Inflammatory macrophage treated with lipopolysaccharide for 1 hour (primary cell): ENCODE results near the gene PANK3.
"Not testable (repeated sequence)": the region's sequence is repeated elsewhere in the genome, so short reads cannot be mapped to it uniquely, and the experiment has no call there.

Experiments used
- DNase-seq, 2 donors: peaks; one replicate each; pipeline ENCODE4 v3.0.0-alpha.2; 2020 to 2022

PANK3 gene

GRCh38 chr5:168591302-168592013 lies 12.3 kb upstream of the PANK3 start:
- DNase-seq = no peak

- no peak for DNase-seq
Measured at GRCh38 chr5:168590666-168591065, 11.5 kb upstream of the PANK3 start.

GRCh38 chr5:168587987-168588386 lies 8.8 kb upstream of the PANK3 start:
- DNase-seq = no peak

GRCh38 chr5:168585119-168585856 lies 6.1 kb upstream of the PANK3 start:
- no peak for DNase-seq

GRCh38 chr5:168583742-168584482 lies 4.7 kb upstream of the PANK3 start:
- no peak for DNase-seq

GRCh38 chr5:168580814-168581469 lies 1.8 kb upstream of the PANK3 start:
- not testable (repeated sequence) for DNase-seq

- no peak for DNase-seq
Measured at GRCh38 chr5:168580227-168580508, 1.0 kb upstream of the PANK3 start.

GRCh38 chr5:168579488-168580226 lies 489 bp upstream of the PANK3 start:
- peak; percentile 96 to 98 for DNase-seq

- DNase-seq = peak in 1 of 2 donors; percentile 12
Measured at GRCh38 chr5:168578006-168578405, 1.2 kb downstream of the PANK3 start.

GRCh38 chr5:168575391-168576372 lies 3.5 kb downstream of the PANK3 start:
- no peak for DNase-seq

- DNase-seq = not testable (repeated sequence)
Measured at GRCh38 chr5:168574156-168574555, 5.0 kb downstream of the PANK3 start.

- not testable (repeated sequence) for DNase-seq
Measured at GRCh38 chr5:168573663-168574062, 5.5 kb downstream of the PANK3 start.

- DNase-seq = no peak
Measured at GRCh38 chr5:168570490-168571328, 8.5 kb downstream of the PANK3 start.

GRCh38 chr5:168568738-168569137 lies 10.4 kb downstream of the PANK3 start:
- no peak for DNase-seq

GRCh38 chr5:168563959-168564358 lies 15.2 kb downstream of the PANK3 start:
- no peak for DNase-seq

- DNase-seq = no peak
Measured at GRCh38 chr5:168562279-168562678, 16.9 kb downstream of the PANK3 start.

- DNase-seq = no peak
Measured at GRCh38 chr5:168557389-168557788, 21.8 kb downstream of the PANK3 start.

GRCh38 chr5:168553377-168554130 lies 25.6 kb downstream of the PANK3 start:
- DNase-seq = no peak

- no peak for DNase-seq
Measured at GRCh38 chr5:168552146-168552545, 27.0 kb downstream of the PANK3 start.

GRCh38 chr5:168550656-168551055 lies 28.5 kb downstream of the PANK3 start:
- no peak for DNase-seq
